Vagina (tissue), 2 donors: ENCODE data around the gene FKTN. TPM values are rescaled to one million over a fixed set of nuclear protein-coding genes. Genes with fewer than 3 reads are reported as not detected.

ENCODE experiments used
- DNase-seq, 2 donors: peaks; one replicate each; pipeline ENCODE4 v3.0.0-alpha.2; 2017; ENCODE audit errors: extremely low spot score in 2 of 2
- H3K27ac ChIP-seq: fragments of 200-600 bp; sonication (generic); one replicate; pipeline ENCODE4 v1.5.1; 2019
- H3K27me3 ChIP-seq: fragments of 200-600 bp; sonication (generic); one replicate; pipeline ENCODE4 v1.5.1; 2019
- H3K36me3 ChIP-seq, 2 donors: fragments of 200-600 bp; sonication (generic); one replicate each; pipeline ENCODE4 v1.5.1; 2017 to 2019
- H3K4me1 ChIP-seq: fragments of 200-600 bp; sonication (generic); one replicate; pipeline ENCODE4 v1.5.1; 2019
- H3K4me3 ChIP-seq, 2 donors: fragments of 200-600 bp; sonication (generic); 1 replicate in 1 of 2; 2 replicates in 1 of 2; pipeline ENCODE4 v1.5.1; 2016 to 2019
- H3K9me3 ChIP-seq: fragments of 200-600 bp; sonication (generic); one replicate; pipeline ENCODE4 v1.5.1; 2019
- POLR2A ChIP-seq, 2 donors: fragments of 450-650 bp; IDR thresholded peaks; one replicate each; pipeline ENCODE4 v1.6.1; 2017; ENCODE audit warnings: antibody characterized with exemption in 2 of 2, mild to moderate bottlenecking in 2 of 2, moderate library complexity in 2 of 2
- POLR2AphosphoS5 ChIP-seq, 2 donors: sonication (generic); formaldehyde crosslinking; IDR thresholded peaks; one replicate each; pipeline ENCODE4 v1.9.0; 2017; ENCODE audit warnings: antibody characterized with exemption in 2 of 2, mild to moderate bottlenecking in 2 of 2, low read depth in 1 of 2; ENCODE audit not compliant: insufficient read depth in 1 of 2
- intact Hi-C: fragments of 100-400 bp; cut with DNase I; formaldehyde crosslinking; loops from one replicate; pipeline ENCODE4 v1.15.1; 2023
- total RNA-seq: library from RNA; depleted of rRNA; stranded (reverse); fragments of >200 nt; gene quantifications from one replicate; pipeline ENCODE4 v1.2.3, GENCODE V29; 2016
- TF ChIP-seq, protein P1 (sequence below), 3 experiments: fragments of 450-650 bp in 2 of 3; fragments of 200-600 bp in 1 of 3; sonication (generic) in 1 of 3; IDR thresholded peaks; one replicate each; pipeline ENCODE4 v1.5.1; 2017 to 2019; ENCODE audit warnings: antibody characterized with exemption in 3 of 3, mild to moderate bottlenecking in 2 of 3, moderate library complexity in 2 of 3

The FKTN gene
- total RNA-seq, 1 donor from 2014 or later, result 5.9 TPM

- no peaks in the 10 kb centered on the region for H3K9me3 ChIP-seq
- peaks cover 13% of the 10 kb centered on the region for H3K4me1 ChIP-seq
- no peak for DNase-seq
- no peaks in the 10 kb centered on the region for H3K27me3 ChIP-seq
- no peak for TF ChIP-seq POLR2AphosphoS5 (IDR thresholded peaks at IDR 0.05; ENCODE audit: insufficient read depth in 1 of 2, low read depth in 1 of 2)
- TF ChIP-seq POLR2A (IDR thresholded peaks at IDR 0.05), result no peak
- TF ChIP-seq, protein P1, sequence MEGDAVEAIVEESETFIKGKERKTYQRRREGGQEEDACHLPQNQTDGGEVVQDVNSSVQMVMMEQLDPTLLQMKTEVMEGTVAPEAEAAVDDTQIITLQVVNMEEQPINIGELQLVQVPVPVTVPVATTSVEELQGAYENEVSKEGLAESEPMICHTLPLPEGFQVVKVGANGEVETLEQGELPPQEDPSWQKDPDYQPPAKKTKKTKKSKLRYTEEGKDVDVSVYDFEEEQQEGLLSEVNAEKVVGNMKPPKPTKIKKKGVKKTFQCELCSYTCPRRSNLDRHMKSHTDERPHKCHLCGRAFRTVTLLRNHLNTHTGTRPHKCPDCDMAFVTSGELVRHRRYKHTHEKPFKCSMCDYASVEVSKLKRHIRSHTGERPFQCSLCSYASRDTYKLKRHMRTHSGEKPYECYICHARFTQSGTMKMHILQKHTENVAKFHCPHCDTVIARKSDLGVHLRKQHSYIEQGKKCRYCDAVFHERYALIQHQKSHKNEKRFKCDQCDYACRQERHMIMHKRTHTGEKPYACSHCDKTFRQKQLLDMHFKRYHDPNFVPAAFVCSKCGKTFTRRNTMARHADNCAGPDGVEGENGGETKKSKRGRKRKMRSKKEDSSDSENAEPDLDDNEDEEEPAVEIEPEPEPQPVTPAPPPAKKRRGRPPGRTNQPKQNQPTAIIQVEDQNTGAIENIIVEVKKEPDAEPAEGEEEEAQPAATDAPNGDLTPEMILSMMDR (IDR thresholded peaks at IDR 0.05), result no peak
- intact Hi-C loops, result no loop called here
- H3K27ac ChIP-seq, result no peak overlapping the region
- peak overlapping the region; percentile 41 to 55 for H3K4me3 ChIP-seq
- H3K36me3 ChIP-seq, result no peaks in the 10 kb centered on the region
Observed at GRCh38 chr9:105656131-105656921, 98.4 kb downstream of the FKTN start.

- DNase-seq, result no peak
Observed at GRCh38 chr9:105658351-105658750, 100.4 kb downstream of the FKTN start.

GRCh38 chr9:105661011-105661410, 103.1 kb downstream of the FKTN start:
- no peaks in the 10 kb centered on the region for H3K36me3 ChIP-seq
- TF ChIP-seq POLR2A (IDR thresholded peaks at IDR 0.05) (no peak), POLR2AphosphoS5 (IDR thresholded peaks at IDR 0.05; ENCODE audit: insufficient read depth in 1 of 2, low read depth in 1 of 2) (no peak)
- H3K9me3 ChIP-seq, result no peaks in the 10 kb centered on the region
- DNase-seq, result no peak
- no peak overlapping the region for H3K4me3 ChIP-seq
- no peaks in the 10 kb centered on the region for H3K27me3 ChIP-seq
- intact Hi-C loops, result no loop called here
- no peak overlapping the region for H3K27ac ChIP-seq
- H3K4me1 ChIP-seq, result peaks cover 9% of the 10 kb centered on the region

More at GRCh38 chr9:105658351-105658750, 100.4 kb downstream of the FKTN start:
- Histone ChIP-seq H3K4me1 (peaks cover 13% of the 10 kb centered on the region), H3K4me3 (no peak overlapping the region), H3K9me3 (no peaks in the 10 kb centered on the region), H3K27me3 (no peaks in the 10 kb centered on the region), H3K36me3 (no peaks in the 10 kb centered on the region), H3K27ac (no peak overlapping the region)
- intact Hi-C loops, result no loop called here
- TF ChIP-seq, protein P1 (IDR thresholded peaks at IDR 0.05), result no peak

GRCh38 chr9:105662184-105663104, 104.5 kb downstream of the FKTN start, which contains the start of gene TAL2:
TAL2 (plus strand) TSS chr9:105662457; CDS start chr9:105662497, 40 bp downstream.
- Histone ChIP-seq H3K4me1 (no peaks in the 10 kb centered on the region), H3K4me3 (no peak within 1 kb of the TSS), H3K36me3 (no peaks in the 10 kb centered on the region), H3K9me3 (no peaks in the 10 kb centered on the region), H3K27me3 (no peaks in the 10 kb centered on the region), H3K27ac (no peak within 1 kb of the TSS)
- TF ChIP-seq, protein P1 (IDR thresholded peaks at IDR 0.05), result no peak
- TF ChIP-seq POLR2AphosphoS5 (IDR thresholded peaks at IDR 0.05; ENCODE audit: insufficient read depth in 1 of 2, low read depth in 1 of 2) (no peak), POLR2A (IDR thresholded peaks at IDR 0.05) (no peak)
- peak in 1 of 2 donors; percentile 42 for DNase-seq
- intact Hi-C loops, result no loop called here

DNA sequence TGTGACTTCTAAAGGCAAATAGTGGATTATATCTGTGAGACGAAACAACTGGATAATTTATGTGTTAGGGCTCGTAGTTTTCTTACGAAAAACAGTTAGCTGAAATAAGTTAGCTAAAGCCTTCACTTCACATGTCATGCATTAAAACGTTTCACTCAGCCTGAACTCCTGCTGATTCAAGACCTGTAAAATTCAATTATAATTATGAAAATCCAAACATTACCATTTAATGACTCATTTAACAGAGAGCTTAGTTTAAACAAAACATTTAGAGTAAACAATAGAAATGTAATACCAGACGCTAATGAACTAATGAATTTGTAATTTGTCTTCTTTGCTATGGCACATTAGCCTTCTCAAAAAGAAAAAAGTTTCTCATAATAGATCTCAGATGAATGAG, 106.0 kb downstream of the FKTN start:
- Histone ChIP-seq H3K36me3 (no peaks in the 10 kb centered on the region), H3K27ac (no peak overlapping the region), H3K4me3 (no peak overlapping the region), H3K4me1 (no peaks in the 10 kb centered on the region), H3K27me3 (no peaks in the 10 kb centered on the region), H3K9me3 (no peaks in the 10 kb centered on the region)
- TF ChIP-seq POLR2A (IDR thresholded peaks at IDR 0.05) (no peak), POLR2AphosphoS5 (IDR thresholded peaks at IDR 0.05; ENCODE audit: insufficient read depth in 1 of 2, low read depth in 1 of 2) (no peak)
- TF ChIP-seq, protein P1 (IDR thresholded peaks at IDR 0.05), result no peak
- no peak for DNase-seq
- intact Hi-C loops, result no loop called here
